Transverse colon (tissue), 4 donors: ENCODE results near the gene RPIA.

Experiments
- EP300 ChIP-seq: sonication (generic); formaldehyde crosslinking; IDR thresholded peaks from one replicate; pipeline ENCODE4 v1.6.1; 2017; ENCODE audit warnings: antibody characterized with exemption, low read depth
- POLR2A ChIP-seq: fragments of 450-650 bp; IDR thresholded peaks from one replicate; pipeline ENCODE4 v1.6.1; 2016; ENCODE audit warnings: antibody characterized with exemption, mild to moderate bottlenecking, moderate library complexity
- POLR2AphosphoS5 ChIP-seq, 3 donors: sonication (generic); formaldehyde crosslinking; IDR thresholded peaks; one replicate each; pipeline ENCODE4 v1.6.1; 2016; ENCODE audit warnings: antibody characterized with exemption in 3 of 3
- TF ChIP-seq, protein P1 (sequence below), 5 experiments: fragments of 200-600 bp in 3 of 5; fragments of 450-650 bp in 2 of 5; sonication (generic) in 3 of 5; IDR thresholded peaks; 1 replicate in 2 of 5; 2 replicates in 3 of 5; pipeline ENCODE4 v1.5.1; 2016 to 2017; ENCODE audit warnings: antibody characterized with exemption in 5 of 5, inconsistent platforms in 3 of 5, mild to moderate bottlenecking in 2 of 5, moderate library complexity in 1 of 5

- TF ChIP-seq, protein P1, sequence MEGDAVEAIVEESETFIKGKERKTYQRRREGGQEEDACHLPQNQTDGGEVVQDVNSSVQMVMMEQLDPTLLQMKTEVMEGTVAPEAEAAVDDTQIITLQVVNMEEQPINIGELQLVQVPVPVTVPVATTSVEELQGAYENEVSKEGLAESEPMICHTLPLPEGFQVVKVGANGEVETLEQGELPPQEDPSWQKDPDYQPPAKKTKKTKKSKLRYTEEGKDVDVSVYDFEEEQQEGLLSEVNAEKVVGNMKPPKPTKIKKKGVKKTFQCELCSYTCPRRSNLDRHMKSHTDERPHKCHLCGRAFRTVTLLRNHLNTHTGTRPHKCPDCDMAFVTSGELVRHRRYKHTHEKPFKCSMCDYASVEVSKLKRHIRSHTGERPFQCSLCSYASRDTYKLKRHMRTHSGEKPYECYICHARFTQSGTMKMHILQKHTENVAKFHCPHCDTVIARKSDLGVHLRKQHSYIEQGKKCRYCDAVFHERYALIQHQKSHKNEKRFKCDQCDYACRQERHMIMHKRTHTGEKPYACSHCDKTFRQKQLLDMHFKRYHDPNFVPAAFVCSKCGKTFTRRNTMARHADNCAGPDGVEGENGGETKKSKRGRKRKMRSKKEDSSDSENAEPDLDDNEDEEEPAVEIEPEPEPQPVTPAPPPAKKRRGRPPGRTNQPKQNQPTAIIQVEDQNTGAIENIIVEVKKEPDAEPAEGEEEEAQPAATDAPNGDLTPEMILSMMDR (IDR thresholded peaks at IDR 0.05), result no peak
- TF ChIP-seq EP300, result no peak
- TF ChIP-seq POLR2A, result no peak
- TF ChIP-seq POLR2AphosphoS5 (IDR thresholded peaks at IDR 0.05), result no peak
Observed at GRCh38 chr2:88746929-88747490, 55.5 kb downstream of the RPIA start.
